Measurements from ENCODE around the gene ZDHHC18. TPM values are rescaled to one million over a fixed set of nuclear protein-coding genes. Genes with fewer than 3 reads are reported as not detected.
A peak's percentile ranks its signal among the peaks of the same experiment; 100 is the strongest.

ZDHHC18 gene, protein sequence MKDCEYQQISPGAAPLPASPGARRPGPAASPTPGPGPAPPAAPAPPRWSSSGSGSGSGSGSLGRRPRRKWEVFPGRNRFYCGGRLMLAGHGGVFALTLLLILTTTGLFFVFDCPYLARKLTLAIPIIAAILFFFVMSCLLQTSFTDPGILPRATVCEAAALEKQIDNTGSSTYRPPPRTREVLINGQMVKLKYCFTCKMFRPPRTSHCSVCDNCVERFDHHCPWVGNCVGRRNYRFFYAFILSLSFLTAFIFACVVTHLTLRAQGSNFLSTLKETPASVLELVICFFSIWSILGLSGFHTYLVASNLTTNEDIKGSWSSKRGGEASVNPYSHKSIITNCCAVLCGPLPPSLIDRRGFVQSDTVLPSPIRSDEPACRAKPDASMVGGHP
- 10 to 100 TPM; 14.1 to 28.4 (median 18.8) TPM for total RNA-seq

DNA sequence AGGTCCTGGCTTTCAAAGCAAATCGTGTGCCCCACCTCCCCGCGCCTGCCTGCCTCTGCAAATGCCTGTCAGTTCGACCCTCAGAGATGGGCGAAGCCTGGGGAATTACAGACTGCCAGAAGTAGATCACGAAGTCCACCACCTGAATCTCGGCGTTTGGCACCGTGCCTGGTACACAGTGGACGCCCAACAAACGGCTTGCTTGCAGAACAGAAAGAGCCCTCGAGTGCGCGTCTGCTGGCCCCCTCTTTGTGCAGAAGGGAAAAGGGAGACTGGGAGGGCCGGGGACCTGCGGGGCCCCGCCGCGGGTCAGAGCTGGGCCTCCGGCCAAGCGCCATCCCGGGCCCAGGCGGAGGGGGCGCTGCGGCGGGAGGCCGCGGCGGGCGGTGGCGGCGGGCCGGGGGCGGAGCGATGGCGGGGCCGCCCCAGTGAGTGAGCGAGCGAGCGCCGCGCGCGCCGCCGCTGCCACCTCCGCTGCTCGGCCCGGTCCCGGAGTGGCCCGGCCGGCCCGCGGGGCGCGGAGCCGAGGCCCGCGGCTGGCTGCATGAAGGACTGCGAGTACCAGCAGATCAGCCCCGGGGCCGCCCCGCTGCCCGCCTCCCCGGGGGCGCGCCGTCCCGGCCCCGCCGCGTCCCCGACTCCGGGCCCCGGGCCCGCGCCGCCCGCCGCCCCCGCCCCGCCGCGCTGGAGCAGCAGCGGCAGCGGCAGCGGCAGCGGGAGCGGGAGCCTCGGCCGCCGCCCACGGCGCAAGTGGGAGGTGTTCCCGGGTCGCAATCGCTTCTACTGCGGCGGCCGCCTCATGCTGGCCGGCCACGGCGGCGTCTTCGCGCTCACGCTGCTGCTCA, at the start of gene ZDHHC18:
TSS of gene ZDHHC18 (plus strand) at position 428 of the 845 bp plus-strand sequence. CDS start at position 545, 117 bp downstream.
- H3K4me3 ChIP-seq (ENCODE audit: low read depth, poor library complexity, severe bottlenecking) = peak within 1 kb of the TSS; percentile 51
- DNase-seq (ENCODE audit: low spot score in 2 of 2) = peak; percentile 56 to 94
- WGBS, 2 donors = 0 to 1% methylated on average over 5 to 20 of the region's 107 CpGs
- intact Hi-C loops (cut with DNase I; ENCODE audit: low total_unique reads) = no loop called here
- no peak for TF ChIP-seq POLR2A (IDR thresholded peaks at IDR 0.05)
- TF ChIP-seq, protein P1, sequence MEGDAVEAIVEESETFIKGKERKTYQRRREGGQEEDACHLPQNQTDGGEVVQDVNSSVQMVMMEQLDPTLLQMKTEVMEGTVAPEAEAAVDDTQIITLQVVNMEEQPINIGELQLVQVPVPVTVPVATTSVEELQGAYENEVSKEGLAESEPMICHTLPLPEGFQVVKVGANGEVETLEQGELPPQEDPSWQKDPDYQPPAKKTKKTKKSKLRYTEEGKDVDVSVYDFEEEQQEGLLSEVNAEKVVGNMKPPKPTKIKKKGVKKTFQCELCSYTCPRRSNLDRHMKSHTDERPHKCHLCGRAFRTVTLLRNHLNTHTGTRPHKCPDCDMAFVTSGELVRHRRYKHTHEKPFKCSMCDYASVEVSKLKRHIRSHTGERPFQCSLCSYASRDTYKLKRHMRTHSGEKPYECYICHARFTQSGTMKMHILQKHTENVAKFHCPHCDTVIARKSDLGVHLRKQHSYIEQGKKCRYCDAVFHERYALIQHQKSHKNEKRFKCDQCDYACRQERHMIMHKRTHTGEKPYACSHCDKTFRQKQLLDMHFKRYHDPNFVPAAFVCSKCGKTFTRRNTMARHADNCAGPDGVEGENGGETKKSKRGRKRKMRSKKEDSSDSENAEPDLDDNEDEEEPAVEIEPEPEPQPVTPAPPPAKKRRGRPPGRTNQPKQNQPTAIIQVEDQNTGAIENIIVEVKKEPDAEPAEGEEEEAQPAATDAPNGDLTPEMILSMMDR (IDR thresholded peaks at IDR 0.05) = no peak

DNA sequence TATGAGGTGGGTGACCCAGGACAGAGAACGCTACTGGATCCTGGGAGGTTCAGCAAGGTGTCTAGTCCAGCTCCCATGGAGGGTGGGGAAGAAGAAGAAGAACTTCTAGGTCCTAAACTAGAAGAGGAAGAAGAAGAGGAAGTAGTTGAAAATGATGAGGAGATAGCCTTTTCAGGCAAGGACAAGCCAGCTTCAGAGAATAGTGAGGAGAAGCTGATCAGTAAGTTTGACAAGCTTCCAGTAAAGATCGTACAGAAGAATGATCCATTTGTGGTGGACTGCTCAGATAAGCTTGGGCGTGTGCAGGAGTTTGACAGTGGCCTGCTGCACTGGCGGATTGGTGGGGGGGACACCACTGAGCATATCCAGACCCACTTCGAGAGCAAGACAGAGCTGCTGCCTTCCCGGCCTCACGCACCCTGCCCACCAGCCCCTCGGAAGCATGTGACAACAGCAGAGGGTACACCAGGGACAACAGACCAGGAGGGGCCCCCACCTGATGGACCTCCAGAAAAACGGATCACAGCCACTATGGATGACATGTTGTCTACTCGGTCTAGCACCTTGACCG, 47.3 kb upstream of the ZDHHC18 start:
- no peak overlapping the region for H3K4me3 ChIP-seq (ENCODE audit: low read depth, poor library complexity, severe bottlenecking)
- DNase-seq (ENCODE audit: low spot score in 2 of 2) = no peak
- WGBS, 2 donors = 75 to 76% methylated on average over 8 to 9 of the region's 11 CpGs
- intact Hi-C loops (cut with DNase I; ENCODE audit: low total_unique reads) = loop anchor here (10.0 kb wide), 1 partner anchor 54 kb away; no protein-coding TSS in a partner anchor
- TF ChIP-seq, protein P1 (IDR thresholded peaks at IDR 0.05) = no peak
- no peak for TF ChIP-seq POLR2A (IDR thresholded peaks at IDR 0.05)

DNA sequence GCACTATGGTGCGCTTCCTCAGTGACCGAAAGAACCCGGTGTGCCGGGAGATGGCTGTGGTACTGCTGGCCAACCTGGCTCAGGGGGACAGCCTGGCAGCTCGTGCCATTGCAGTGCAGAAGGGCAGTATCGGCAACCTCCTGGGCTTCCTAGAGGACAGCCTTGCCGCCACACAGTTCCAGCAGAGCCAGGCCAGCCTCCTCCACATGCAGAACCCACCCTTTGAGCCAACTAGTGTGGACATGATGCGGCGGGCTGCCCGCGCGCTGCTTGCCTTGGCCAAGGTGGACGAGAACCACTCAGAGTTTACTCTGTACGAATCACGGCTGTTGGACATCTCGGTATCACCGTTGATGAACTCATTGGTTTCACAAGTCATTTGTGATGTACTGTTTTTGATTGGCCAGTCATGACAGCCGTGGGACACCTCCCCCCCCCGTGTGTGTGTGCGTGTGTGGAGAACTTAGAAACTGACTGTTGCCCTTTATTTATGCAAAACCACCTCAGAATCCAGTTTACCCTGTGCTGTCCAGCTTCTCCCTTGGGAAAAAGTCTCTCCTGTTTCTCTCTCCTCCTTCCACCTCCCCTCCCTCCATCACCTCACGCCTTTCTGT, 46.0 kb upstream of the ZDHHC18 start:
- H3K4me3 ChIP-seq (ENCODE audit: low read depth, poor library complexity, severe bottlenecking) = no peak overlapping the region
- TF ChIP-seq, protein P1 (IDR thresholded peaks at IDR 0.05) = no peak
- TF ChIP-seq POLR2A (IDR thresholded peaks at IDR 0.05) = no peak
- intact Hi-C loops (cut with DNase I; ENCODE audit: low total_unique reads) = loop anchor here (10.0 kb wide), 1 partner anchor 86 kb away; the partner anchor contains the start of gene ARID1A
- WGBS, 2 donors = 90 to 91% methylated on average over 19 to 21 of the region's 21 CpGs
- DNase-seq (ENCODE audit: low spot score in 2 of 2) = no peak

DNA sequence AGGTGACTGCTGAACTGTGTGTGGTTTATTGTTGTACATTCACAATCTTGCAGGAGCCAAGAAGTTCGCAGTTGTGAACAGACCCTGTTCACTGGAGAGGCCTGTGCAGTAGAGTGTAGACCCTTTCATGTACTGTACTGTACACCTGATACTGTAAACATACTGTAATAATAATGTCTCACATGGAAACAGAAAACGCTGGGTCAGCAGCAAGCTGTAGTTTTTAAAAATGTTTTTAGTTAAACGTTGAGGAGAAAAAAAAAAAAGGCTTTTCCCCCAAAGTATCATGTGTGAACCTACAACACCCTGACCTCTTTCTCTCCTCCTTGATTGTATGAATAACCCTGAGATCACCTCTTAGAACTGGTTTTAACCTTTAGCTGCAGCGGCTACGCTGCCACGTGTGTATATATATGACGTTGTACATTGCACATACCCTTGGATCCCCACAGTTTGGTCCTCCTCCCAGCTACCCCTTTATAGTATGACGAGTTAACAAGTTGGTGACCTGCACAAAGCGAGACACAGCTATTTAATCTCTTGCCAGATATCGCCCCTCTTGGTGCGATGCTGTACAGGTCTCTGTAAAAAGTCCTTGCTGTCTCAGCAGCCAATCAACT, 45.2 kb upstream of the ZDHHC18 start:
- H3K4me3 ChIP-seq (ENCODE audit: low read depth, poor library complexity, severe bottlenecking) = no peak overlapping the region
- intact Hi-C loops (cut with DNase I; ENCODE audit: low total_unique reads) = loop anchor here (10.0 kb wide), 1 partner anchor 87 kb away; the partner anchor contains the start of gene ARID1A
- DNase-seq (ENCODE audit: low spot score in 2 of 2) = no peak
- no peak for TF ChIP-seq POLR2A (IDR thresholded peaks at IDR 0.05)
- TF ChIP-seq, protein P1 (IDR thresholded peaks at IDR 0.05) = no peak
- 79 to 80% methylated on average over 11 of the region's 11 CpGs for WGBS, 2 donors

Measured in lower leg skin (tissue), 4 donors.